Measurements from ENCODE around the gene RPL12.

RPL12 gene

GRCh38 chr9:127451858-127452656, 851 bp upstream of the RPL12 start:
- no peaks in the 10 kb centered on the region for H3K27me3 ChIP-seq (ENCODE audit: control insufficient read depth in 1 of 2, insufficient read depth in 2 of 2, low read length in 2 of 2)
- H3K4me3 ChIP-seq (ENCODE audit: low read depth in 1 of 2, low read length in 2 of 2) = peak overlapping the region; percentile 94 to 95
- H3K27ac ChIP-seq (ENCODE audit: low read depth, low read length) = peak overlapping the region; percentile 88
- H3K4me1 ChIP-seq (ENCODE audit: control insufficient read depth in 1 of 2, insufficient read depth in 2 of 2, low read length in 2 of 2) = peaks cover 28 to 41% of the 10 kb centered on the region in 2 donors
- H3K36me3 ChIP-seq (ENCODE audit: control insufficient read depth in 1 of 2, insufficient read depth in 2 of 2, low read length in 2 of 2) = peaks cover 24 to 31% of the 10 kb centered on the region in 2 donors
- H3K9ac ChIP-seq (ENCODE audit: low read depth in 1 of 2, low read length in 2 of 2) = peak overlapping the region; percentile 92 to 96
- H3K9me3 ChIP-seq (ENCODE audit: control insufficient read depth in 1 of 2, low read length in 2 of 2) = no peaks in the 10 kb centered on the region

GRCh38 chr9:127451608-127451857, 327 bp upstream of the RPL12 start:
- Histone ChIP-seq H3K9me3 (ENCODE audit: control insufficient read depth in 1 of 2, low read length in 2 of 2) (no peaks in the 10 kb centered on the region), H3K36me3 (ENCODE audit: control insufficient read depth in 1 of 2, insufficient read depth in 2 of 2, low read length in 2 of 2) (peaks cover 28 to 37% of the 10 kb centered on the region in 2 donors)

GRCh38 chr9:127450243-127450760, 904 bp downstream of the RPL12 start:
- H3K4me1 ChIP-seq (ENCODE audit: control insufficient read depth in 1 of 2, insufficient read depth in 2 of 2, low read length in 2 of 2) = peaks cover 28 to 41% of the 10 kb centered on the region in 2 donors
- peaks cover 34 to 49% of the 10 kb centered on the region in 2 donors for H3K36me3 ChIP-seq (ENCODE audit: control insufficient read depth in 1 of 2, insufficient read depth in 2 of 2, low read length in 2 of 2)
- no peaks in the 10 kb centered on the region for H3K9me3 ChIP-seq (ENCODE audit: control insufficient read depth in 1 of 2, low read length in 2 of 2)
- H3K4me3 ChIP-seq (ENCODE audit: low read depth in 1 of 2, low read length in 2 of 2) = peak overlapping the region; percentile 94 to 95
- H3K27me3 ChIP-seq (ENCODE audit: control insufficient read depth in 1 of 2, insufficient read depth in 2 of 2, low read length in 2 of 2) = no peaks in the 10 kb centered on the region
- H3K9ac ChIP-seq (ENCODE audit: low read depth in 1 of 2, low read length in 2 of 2) = peak overlapping the region; percentile 92 to 96
- H3K27ac ChIP-seq (ENCODE audit: low read depth, low read length) = no peak overlapping the region

More at GRCh38 chr9:127451608-127451857, 327 bp upstream of the RPL12 start:
- H3K9ac ChIP-seq (ENCODE audit: low read depth in 1 of 2, low read length in 2 of 2) = peak overlapping the region; percentile 92 to 96
- H3K4me3 ChIP-seq (ENCODE audit: low read depth in 1 of 2, low read length in 2 of 2) = peak overlapping the region; percentile 94 to 95
- no peaks in the 10 kb centered on the region for H3K27me3 ChIP-seq (ENCODE audit: control insufficient read depth in 1 of 2, insufficient read depth in 2 of 2, low read length in 2 of 2)
- H3K4me1 ChIP-seq (ENCODE audit: control insufficient read depth in 1 of 2, insufficient read depth in 2 of 2, low read length in 2 of 2) = peaks cover 28 to 41% of the 10 kb centered on the region in 2 donors
- peak overlapping the region; percentile 88 for H3K27ac ChIP-seq (ENCODE audit: low read depth, low read length)

GRCh38 chr9:127449332-127449966, 1.8 kb downstream of the RPL12 start:
- no peak overlapping the region for H3K27ac ChIP-seq (ENCODE audit: low read depth, low read length)

GRCh38 chr9:127448112-127448805, 2.9 kb downstream of the RPL12 start:
- H3K27me3 ChIP-seq (ENCODE audit: control insufficient read depth in 1 of 2, insufficient read depth in 2 of 2, low read length in 2 of 2) = no peaks in the 10 kb centered on the region
- H3K4me3 ChIP-seq (ENCODE audit: low read depth in 1 of 2, low read length in 2 of 2) = peak overlapping the region in 1 of 2 donors; percentile 94
- no peak overlapping the region for H3K9ac ChIP-seq (ENCODE audit: low read depth in 1 of 2, low read length in 2 of 2)
- peaks cover 49 to 66% of the 10 kb centered on the region in 2 donors for H3K36me3 ChIP-seq (ENCODE audit: control insufficient read depth in 1 of 2, insufficient read depth in 2 of 2, low read length in 2 of 2)
- no peak overlapping the region for H3K27ac ChIP-seq (ENCODE audit: low read depth, low read length)
- H3K9me3 ChIP-seq (ENCODE audit: control insufficient read depth in 1 of 2, low read length in 2 of 2) = peaks cover 0 to 3% of the 10 kb centered on the region in 2 donors
- peaks cover 28 to 39% of the 10 kb centered on the region in 2 donors for H3K4me1 ChIP-seq (ENCODE audit: control insufficient read depth in 1 of 2, insufficient read depth in 2 of 2, low read length in 2 of 2)

More at GRCh38 chr9:127449332-127449966, 1.8 kb downstream of the RPL12 start:
- Histone ChIP-seq H3K9ac (ENCODE audit: low read depth in 1 of 2, low read length in 2 of 2) (peak overlapping the region; percentile 92 to 96), H3K9me3 (ENCODE audit: control insufficient read depth in 1 of 2, low read length in 2 of 2) (no peaks in the 10 kb centered on the region), H3K27me3 (ENCODE audit: control insufficient read depth in 1 of 2, insufficient read depth in 2 of 2, low read length in 2 of 2) (no peaks in the 10 kb centered on the region), H3K4me1 (ENCODE audit: control insufficient read depth in 1 of 2, insufficient read depth in 2 of 2, low read length in 2 of 2) (peaks cover 28 to 41% of the 10 kb centered on the region in 2 donors), H3K36me3 (ENCODE audit: control insufficient read depth in 1 of 2, insufficient read depth in 2 of 2, low read length in 2 of 2) (peaks cover 43 to 57% of the 10 kb centered on the region in 2 donors), H3K4me3 (ENCODE audit: low read depth in 1 of 2, low read length in 2 of 2) (peak overlapping the region; percentile 94 to 95)

- peaks cover 53 to 68% of the 10 kb centered on the region in 2 donors for H3K36me3 ChIP-seq (ENCODE audit: control insufficient read depth in 1 of 2, insufficient read depth in 2 of 2, low read length in 2 of 2)
Observed at GRCh38 chr9:127447416-127448111, 3.6 kb downstream of the RPL12 start.

GRCh38 chr9:127446713-127447415, 4.3 kb downstream of the RPL12 start:
- no peaks in the 10 kb centered on the region for H3K27me3 ChIP-seq (ENCODE audit: control insufficient read depth in 1 of 2, insufficient read depth in 2 of 2, low read length in 2 of 2)
- H3K4me1 ChIP-seq (ENCODE audit: control insufficient read depth in 1 of 2, insufficient read depth in 2 of 2, low read length in 2 of 2) = peaks cover 19 to 25% of the 10 kb centered on the region in 2 donors
- no peak overlapping the region for H3K9ac ChIP-seq (ENCODE audit: low read depth in 1 of 2, low read length in 2 of 2)
- H3K9me3 ChIP-seq (ENCODE audit: control insufficient read depth in 1 of 2, low read length in 2 of 2) = peaks cover 0 to 3% of the 10 kb centered on the region in 2 donors
- H3K36me3 ChIP-seq (ENCODE audit: control insufficient read depth in 1 of 2, insufficient read depth in 2 of 2, low read length in 2 of 2) = peaks cover 55 to 71% of the 10 kb centered on the region in 2 donors
- no peak overlapping the region for H3K4me3 ChIP-seq (ENCODE audit: low read depth in 1 of 2, low read length in 2 of 2)
- H3K27ac ChIP-seq (ENCODE audit: low read depth, low read length) = no peak overlapping the region

More at GRCh38 chr9:127447416-127448111, 3.6 kb downstream of the RPL12 start:
- no peak overlapping the region for H3K4me3 ChIP-seq (ENCODE audit: low read depth in 1 of 2, low read length in 2 of 2)
- peaks cover 0 to 3% of the 10 kb centered on the region in 2 donors for H3K9me3 ChIP-seq (ENCODE audit: control insufficient read depth in 1 of 2, low read length in 2 of 2)
- no peak overlapping the region for H3K9ac ChIP-seq (ENCODE audit: low read depth in 1 of 2, low read length in 2 of 2)
- H3K27ac ChIP-seq (ENCODE audit: low read depth, low read length) = no peak overlapping the region
- H3K27me3 ChIP-seq (ENCODE audit: control insufficient read depth in 1 of 2, insufficient read depth in 2 of 2, low read length in 2 of 2) = no peaks in the 10 kb centered on the region
- H3K4me1 ChIP-seq (ENCODE audit: control insufficient read depth in 1 of 2, insufficient read depth in 2 of 2, low read length in 2 of 2) = peaks cover 26 to 32% of the 10 kb centered on the region in 2 donors

- Histone ChIP-seq H3K36me3 (ENCODE audit: control insufficient read depth in 1 of 2, insufficient read depth in 2 of 2, low read length in 2 of 2) (peaks cover 58 to 74% of the 10 kb centered on the region in 2 donors), H3K9ac (ENCODE audit: low read depth in 1 of 2, low read length in 2 of 2) (no peak overlapping the region)
Observed at GRCh38 chr9:127445851-127446712, 5.1 kb downstream of the RPL12 start.

More at GRCh38 chr9:127445851-127446712, 5.1 kb downstream of the RPL12 start:
- Histone ChIP-seq H3K4me1 (ENCODE audit: control insufficient read depth in 1 of 2, insufficient read depth in 2 of 2, low read length in 2 of 2) (peaks cover 19 to 25% of the 10 kb centered on the region in 2 donors), H3K27me3 (ENCODE audit: control insufficient read depth in 1 of 2, insufficient read depth in 2 of 2, low read length in 2 of 2) (no peaks in the 10 kb centered on the region), H3K9me3 (ENCODE audit: control insufficient read depth in 1 of 2, low read length in 2 of 2) (peaks cover 0 to 3% of the 10 kb centered on the region in 2 donors), H3K27ac (ENCODE audit: low read depth, low read length) (no peak overlapping the region), H3K4me3 (ENCODE audit: low read depth in 1 of 2, low read length in 2 of 2) (no peak overlapping the region)
